A673 (cell line): Measurements from ENCODE around the gene BLACAT1. TPM values are rescaled to one million over a fixed set of nuclear protein-coding genes. Genes with fewer than 3 reads are reported as not detected.

Experiments
- BruUV-seq: library from RNA; stranded (reverse); fragments of 400-500 nt; replicated peaks from 2 replicates; lab custom pipeline; 2021; lab: Mats Ljungman, UMichigan
- CTCF ChIA-PET: fragments of 300-600 bp; sonication (Branson Sonifier 250); formaldehyde crosslinking; loops from one replicate; lab custom pipeline; 2022; ENCODE audit warnings: antibody characterized with exemption; lab: Charles Lee
- POLR2A ChIA-PET: fragments of 300-600 bp; sonication (Branson Sonifier 250); formaldehyde crosslinking; loops from one replicate; lab custom pipeline; 2022; ENCODE audit warnings: antibody characterized with exemption; ENCODE audit not compliant: low non-redundant PET; lab: Charles Lee
- DNase-seq: peaks from one replicate; pipeline ENCODE4 v3.0.0-alpha.2; 2015; ENCODE audit warnings: low spot score
- H3K27ac ChIP-seq: fragments of 200-600 bp; sonication (generic); 2 replicates; pipeline ENCODE4 v1.5.1; 2016; ENCODE audit warnings: mixed run types, low read depth, mild to moderate bottlenecking, mixed read lengths, antibody characterized with exemption, low read length; ENCODE audit not compliant: poor library complexity, severe bottlenecking
- H3K27me3 ChIP-seq: fragments of 200-600 bp; sonication (generic); replicated peaks from 2 replicates; pipeline ENCODE4 v1.6.1; 2017; ENCODE audit warnings: mixed run types, low read depth, mild to moderate bottlenecking, mixed read lengths, antibody characterized with exemption, low read length; ENCODE audit not compliant: insufficient read depth, poor library complexity
- H3K36me3 ChIP-seq: fragments of 200-600 bp; sonication (generic); 2 replicates; pipeline ENCODE4 v1.6.1; 2016; ENCODE audit warnings: mixed run types, mild to moderate bottlenecking, mixed read lengths, antibody characterized with exemption, low read length; ENCODE audit not compliant: insufficient read depth, poor library complexity, severe bottlenecking
- H3K4me1 ChIP-seq: fragments of 200-600 bp; sonication (generic); 2 replicates; pipeline ENCODE4 v1.6.1; 2017; ENCODE audit warnings: mixed run types, mild to moderate bottlenecking, mixed read lengths, antibody characterized with exemption, low read length; ENCODE audit not compliant: insufficient read depth, poor library complexity, severe bottlenecking
- H3K4me3 ChIP-seq: fragments of 200-600 bp; sonication (generic); 2 replicates; pipeline ENCODE4 v1.5.1; 2016; ENCODE audit warnings: low read depth, mixed run types, mild to moderate bottlenecking, mixed read lengths, low read length; ENCODE audit not compliant: poor library complexity, severe bottlenecking
- H3K9me3 ChIP-seq: fragments of 200-600 bp; sonication (generic); 2 replicates; pipeline ENCODE4 v1.6.1; 2016; ENCODE audit warnings: mixed run types, low read depth, mild to moderate bottlenecking, mixed read lengths, antibody characterized with exemption, low read length; ENCODE audit not compliant: poor library complexity, severe bottlenecking
- EZH2 ChIP-seq: fragments of 200-600 bp; sonication (generic); IDR thresholded peaks from 2 replicates; pipeline ENCODE4 v1.6.1; 2017; ENCODE audit warnings: borderline replicate concordance, low read depth, mild to moderate bottlenecking, mixed read lengths, antibody characterized with exemption, low read length; ENCODE audit not compliant: poor library complexity, severe bottlenecking
- intact Hi-C: fragments of 100-400 bp; cut with micrococcal nuclease; formaldehyde crosslinking; loops from one replicate; pipeline ENCODE4 v1.10.0; 2022; ENCODE audit not compliant: unreplicated experiment
- total RNA-seq: library from RNA; stranded (reverse); gene quantifications from 2 replicates; pipeline ENCODE4 v1.2.3, GENCODE V29; 2021
- TF ChIP-seq, protein P1 (sequence below): fragments of 300-800, 200-600 bp; sonication (generic); conservative IDR thresholded peaks from 2 replicates; pipeline ENCODE4 v1.5.1; 2017; ENCODE audit warnings: low read depth, mild to moderate bottlenecking, antibody characterized with exemption, low read length, moderate library complexity, mixed read lengths

BLACAT1 gene
- total RNA-seq, 1 experiment from 2014 or later, result 0.45 TPM

DNA sequence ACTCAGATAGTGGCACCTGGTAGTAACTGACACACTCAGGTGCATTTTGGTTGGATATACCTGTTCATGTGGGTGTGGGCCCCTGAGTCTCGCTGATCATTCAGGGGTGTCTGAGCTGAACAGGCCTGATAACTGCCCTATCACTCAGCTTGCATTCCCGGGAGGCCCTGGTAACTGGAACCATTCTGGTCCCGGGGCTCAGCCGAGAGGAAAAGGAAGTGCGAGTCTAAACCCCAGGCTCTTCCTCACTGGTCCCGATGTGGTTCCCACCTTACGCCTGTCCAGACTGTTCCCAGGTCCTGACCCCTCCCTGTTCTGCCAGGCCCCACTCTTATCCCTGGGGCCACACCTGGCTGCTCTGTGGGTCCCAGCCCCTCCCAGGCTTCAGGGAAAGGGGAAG, 36.9 kb upstream of the BLACAT1 start:
- Histone ChIP-seq H3K36me3 (no peaks in the 10 kb centered on the region), H3K27ac (no peak overlapping the region), H3K27me3 (no peaks in the 10 kb centered on the region), H3K4me3 (no peak overlapping the region), H3K9me3 (no peaks in the 10 kb centered on the region), H3K4me1 (peaks cover 47% of the 10 kb centered on the region)
- ChIA-PET POLR2A (no interaction called here), CTCF (interaction anchor here (3.8 kb wide), 1 partner anchor 32 kb away, joined by 16 read pairs; no protein-coding TSS in a partner anchor)
- intact Hi-C loops, result loop anchor here (1.0 kb wide), 1 partner anchor 32 kb away; no protein-coding TSS in a partner anchor
- BruUV-seq, result no TSS peak
- TF ChIP-seq, protein P1, sequence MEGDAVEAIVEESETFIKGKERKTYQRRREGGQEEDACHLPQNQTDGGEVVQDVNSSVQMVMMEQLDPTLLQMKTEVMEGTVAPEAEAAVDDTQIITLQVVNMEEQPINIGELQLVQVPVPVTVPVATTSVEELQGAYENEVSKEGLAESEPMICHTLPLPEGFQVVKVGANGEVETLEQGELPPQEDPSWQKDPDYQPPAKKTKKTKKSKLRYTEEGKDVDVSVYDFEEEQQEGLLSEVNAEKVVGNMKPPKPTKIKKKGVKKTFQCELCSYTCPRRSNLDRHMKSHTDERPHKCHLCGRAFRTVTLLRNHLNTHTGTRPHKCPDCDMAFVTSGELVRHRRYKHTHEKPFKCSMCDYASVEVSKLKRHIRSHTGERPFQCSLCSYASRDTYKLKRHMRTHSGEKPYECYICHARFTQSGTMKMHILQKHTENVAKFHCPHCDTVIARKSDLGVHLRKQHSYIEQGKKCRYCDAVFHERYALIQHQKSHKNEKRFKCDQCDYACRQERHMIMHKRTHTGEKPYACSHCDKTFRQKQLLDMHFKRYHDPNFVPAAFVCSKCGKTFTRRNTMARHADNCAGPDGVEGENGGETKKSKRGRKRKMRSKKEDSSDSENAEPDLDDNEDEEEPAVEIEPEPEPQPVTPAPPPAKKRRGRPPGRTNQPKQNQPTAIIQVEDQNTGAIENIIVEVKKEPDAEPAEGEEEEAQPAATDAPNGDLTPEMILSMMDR, result no peak
- no peak for TF ChIP-seq EZH2
- DNase-seq, result no peak

DNA sequence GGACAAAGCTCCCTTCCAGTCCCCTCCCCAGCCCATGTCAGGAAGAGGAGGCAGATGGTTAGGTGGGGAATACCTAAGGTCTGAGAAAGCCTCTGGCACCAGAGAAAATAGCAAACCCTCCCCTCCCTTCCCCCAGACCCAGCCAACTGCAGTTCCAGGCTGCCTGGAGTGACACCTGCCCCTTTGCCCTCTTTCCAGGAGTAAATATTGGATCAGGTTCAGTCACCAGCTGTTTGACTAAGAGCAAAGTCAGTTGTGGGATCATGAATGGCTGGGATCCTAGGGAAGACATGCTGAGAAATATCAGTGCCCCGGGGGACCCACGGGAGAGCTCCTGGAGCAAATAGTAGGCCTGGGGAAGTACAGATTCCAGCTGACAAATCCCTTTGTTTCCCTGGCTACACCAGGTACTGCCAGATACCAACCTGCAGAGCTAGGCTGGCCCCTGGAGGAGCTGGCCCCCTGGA, 36.4 kb upstream of the BLACAT1 start:
- no TSS peak for BruUV-seq
- POLR2A ChIA-PET, result no interaction called here
- TF ChIP-seq, protein P1, result no peak
- TF ChIP-seq EZH2, result no peak
- H3K4me3 ChIP-seq, result no peak overlapping the region
- intact Hi-C loops, result loop anchor here (1.0 kb wide), 1 partner anchor 32 kb away; no protein-coding TSS in a partner anchor
- H3K27ac ChIP-seq, result no peak overlapping the region
- H3K36me3 ChIP-seq, result no peaks in the 10 kb centered on the region
- CTCF ChIA-PET, result no interaction called here
- no peaks in the 10 kb centered on the region for H3K9me3 ChIP-seq
- H3K27me3 ChIP-seq, result no peaks in the 10 kb centered on the region
- peaks cover 47% of the 10 kb centered on the region for H3K4me1 ChIP-seq
- no peak for DNase-seq

DNA sequence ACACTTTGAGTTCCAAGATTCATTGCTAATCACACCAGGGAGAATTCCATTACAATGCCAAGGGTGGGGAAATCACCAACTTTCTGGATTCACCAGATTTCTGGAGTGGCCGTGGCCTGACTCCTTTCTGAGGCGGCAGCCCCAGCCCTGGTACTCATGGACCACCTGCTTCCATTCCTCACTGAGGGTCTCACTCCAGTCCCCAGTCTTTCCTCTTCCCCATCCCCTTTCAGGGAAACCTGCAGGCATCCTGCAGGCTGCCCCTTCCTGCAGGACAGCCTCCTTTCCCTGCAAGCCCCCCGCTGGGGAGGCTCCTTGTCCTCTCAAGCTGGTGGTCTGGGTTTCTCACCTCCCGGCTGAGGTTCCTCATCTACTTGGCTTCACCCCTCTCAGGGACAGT, 35.9 kb upstream of the BLACAT1 start:
- CTCF ChIA-PET, result interaction anchor here (1.6 kb wide), 1 partner anchor 32 kb away, joined by 3 read pairs; no protein-coding TSS in a partner anchor
- Histone ChIP-seq H3K36me3 (no peaks in the 10 kb centered on the region), H3K4me1 (peaks cover 47% of the 10 kb centered on the region), H3K9me3 (no peaks in the 10 kb centered on the region), H3K27ac (no peak overlapping the region), H3K27me3 (no peaks in the 10 kb centered on the region), H3K4me3 (no peak overlapping the region)
- no peak for DNase-seq
- TF ChIP-seq, protein P1, result no peak
- TF ChIP-seq EZH2, result no peak
- intact Hi-C loops, result loop anchor here (1.0 kb wide), 1 partner anchor 33 kb away; no protein-coding TSS in a partner anchor
- POLR2A ChIA-PET, result no interaction called here
- no TSS peak for BruUV-seq
